Thoracic aorta endothelial cell (primary cell): ENCODE results near the gene KATNA1. TPM values are rescaled to one million over a fixed set of nuclear protein-coding genes. Genes with fewer than 3 reads are reported as not detected.

Experiments
- small RNA-seq: library from RNA; depleted of rRNA; stranded (forward); fragments of <200 nt; gene quantifications from one replicate; pipeline ENCODE3, GENCODE V24; 2012
- total RNA-seq: library from RNA; depleted of rRNA; stranded (reverse); fragments of >200 nt; gene quantifications from 2 replicates; pipeline ENCODE4 v1.2.3, GENCODE V29; 2012

Gene KATNA1
- total RNA-seq, result 29.5 and 30.6 TPM in 2 replicates

DNA sequence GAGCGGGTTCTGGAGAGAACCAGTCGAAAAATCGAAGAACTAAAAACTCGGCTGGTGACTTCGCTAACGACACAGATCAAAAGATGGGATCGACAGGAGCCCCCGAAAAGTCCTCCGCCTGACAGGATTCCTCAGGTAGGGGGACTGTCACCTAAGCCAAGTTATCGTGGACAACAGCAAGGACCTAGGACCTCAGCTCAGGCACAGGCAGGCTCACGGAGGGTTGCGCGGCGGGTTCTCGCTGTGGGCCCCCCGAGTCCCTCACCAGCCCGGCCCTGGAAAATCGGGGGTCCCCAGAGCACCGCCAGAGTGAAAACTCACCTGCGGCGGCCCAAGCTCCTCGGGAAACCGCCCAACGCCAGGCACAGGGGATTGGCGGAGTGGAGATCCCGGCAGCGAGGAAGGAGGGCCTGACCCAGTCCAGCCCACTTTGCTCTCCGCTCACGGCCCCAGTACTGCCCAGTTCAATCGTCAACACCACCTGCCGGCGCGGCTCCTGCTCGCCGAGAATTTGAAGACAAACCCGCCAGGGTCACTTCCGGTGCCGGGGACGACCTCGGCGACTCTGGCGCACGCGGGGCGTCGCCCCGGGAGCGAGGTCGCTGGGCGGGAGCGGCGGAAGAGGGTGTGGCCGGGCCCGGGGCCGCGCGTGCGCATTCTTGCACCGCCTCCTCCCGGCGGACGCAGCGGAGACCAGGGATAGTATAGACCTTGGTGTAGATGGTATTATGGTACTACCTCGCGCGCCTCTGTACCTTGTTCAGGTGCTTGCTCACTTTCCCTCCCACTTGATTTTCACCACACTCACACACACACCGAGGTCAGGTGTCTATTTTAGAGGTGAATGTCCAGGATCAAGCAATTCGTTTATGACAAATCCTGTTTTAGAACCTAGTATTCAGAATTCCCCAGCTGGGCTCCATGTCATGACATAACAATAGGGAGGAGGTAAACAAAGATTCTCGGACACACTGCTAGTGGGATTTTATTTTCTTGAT, at the start of gene KATNA1:
Gene KATNA1 (minus strand): TSS at position 567 of the 998 bp plus-strand sequence. CDS start 10,167 bp downstream, outside the sequence.

GRCh38 chr6:149565527-149566409, 82.7 kb downstream of the KATNA1 start, which contains the start of gene GINM1:
TSS of gene GINM1 (plus strand) at chr6:149566375. CDS start at chr6:149566415, 40 bp downstream.

DNA sequence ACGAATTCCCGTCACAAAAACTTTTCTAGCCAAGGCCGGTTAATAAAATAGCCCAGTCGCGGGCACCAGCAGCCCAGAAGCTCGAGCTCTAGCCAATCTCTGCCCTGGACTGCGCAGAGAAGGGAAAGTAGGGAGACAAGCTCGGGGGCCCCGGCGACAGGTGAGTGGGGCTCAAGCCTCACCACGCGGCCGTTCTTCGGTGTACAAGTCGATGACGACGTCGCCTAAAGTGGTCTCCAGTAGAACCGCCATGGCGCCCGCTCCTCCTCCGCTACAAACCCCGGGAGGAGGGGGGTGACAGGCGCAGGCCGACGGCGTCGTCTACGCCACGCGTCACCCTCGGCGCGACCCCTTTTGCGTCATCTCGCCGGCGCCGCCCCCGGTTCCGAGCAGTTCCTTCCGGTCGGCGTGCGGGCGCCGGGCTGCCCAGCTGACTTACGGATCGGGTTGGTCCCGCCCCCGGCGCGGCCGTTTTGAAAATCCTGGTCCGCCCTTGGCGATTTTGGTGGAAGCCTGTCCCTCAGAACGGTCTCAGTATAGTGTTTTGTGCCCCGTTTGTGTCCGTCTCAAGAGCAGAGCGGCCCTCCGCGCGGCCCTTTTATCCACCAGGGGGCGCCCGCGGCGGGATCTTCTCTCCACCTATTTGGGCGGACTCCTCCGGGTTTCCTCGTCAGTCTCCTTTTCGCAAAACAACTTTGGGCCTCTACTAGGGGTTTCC, 102.6 kb downstream of the KATNA1 start, which contains the start of gene PPIL4:
Gene PPIL4 (minus strand): TSS at position 290 of the 718 bp plus-strand sequence. CDS start 38 bp downstream, at position 252.

Small RNA genes within 50 kb of the gene (small RNA-seq; reads per million reads assigned to genes)
- gene RF00019 (not detected), gene RF00410 (not detected)

Other genes starting within 250 kb of the KATNA1 start
- 5.5 TPM in 2 replicates for gene SUMO4, start 248.5 kb downstream of the KATNA1 start, total RNA-seq
- 0.14 TPM in 1 of 2 replicates, not detected in the other for gene ZC3H12D, start 163.7 kb downstream of the KATNA1 start, total RNA-seq
- gene PPIL4, start 102.7 kb downstream of the KATNA1 start, total RNA-seq, result 43.5 and 49.1 TPM in 2 replicates
- 55.4 and 59.3 TPM in 2 replicates for gene GINM1, start 82.3 kb downstream of the KATNA1 start, total RNA-seq
- 34.8 and 35.3 TPM in 2 replicates for gene LATS1, start 69.4 kb upstream of the KATNA1 start, total RNA-seq
- gene NUP43, start 97.8 kb upstream of the KATNA1 start, total RNA-seq, result 54.3 and 68.4 TPM in 2 replicates
- 179 and 190 TPM in 2 replicates for gene PCMT1, start 101.0 kb upstream of the KATNA1 start, total RNA-seq
- gene LRP11, start 215.6 kb upstream of the KATNA1 start, total RNA-seq, result 20.6 and 24.7 TPM in 2 replicates
- 0.43 TPM in 1 of 2 replicates, not detected in the other for gene RAET1E, start 249.4 kb upstream of the KATNA1 start, total RNA-seq